Measurements from ENCODE around the gene KCNQ1OT1. TPM values are rescaled to one million over a fixed set of nuclear protein-coding genes. Genes with fewer than 3 reads are reported as not detected.

Gene KCNQ1OT1
- total and polyA plus RNA-seq, 9 of the 15 experiments (the other 6 are each of a cell fraction or from before 2014, with no cell fraction given) = 0.04 to 2.3 (median 0.74) TPM

- H3K4me1 ChIP-seq (replicated peaks in 1 of 2; ENCODE audit: control insufficient read depth in 2 of 2, insufficient read depth in 2 of 2, low read length in 2 of 2) = peaks cover 0 to 61% of the 10 kb centered on the region in 2 experiments; a peak in 3 of 5 replicates
- H3K9ac ChIP-seq (ENCODE audit: insufficient read depth in 1 of 2, low read depth in 2 of 2, low read length in 2 of 2) = no peak overlapping the region
- no peaks in the 10 kb centered on the region for H3K9me1 ChIP-seq (ENCODE audit: control insufficient read depth, insufficient read depth, low read length)
- H3K9me3 ChIP-seq (replicated peaks; ENCODE audit: control insufficient read depth, insufficient read depth, low read depth, low read length) = no peaks in the 10 kb centered on the region
- no peak overlapping the region for H3K4me3 ChIP-seq
- DNase-seq (ENCODE audit: extremely low read depth in 1 of 4, low spot score in 3 of 4) (no peak), ATAC-seq (peak; percentile 27; the same call in 1 of the 3 replicates), FAIRE-seq (no peak)
- no peaks in the 10 kb centered on the region for H3K36me3 ChIP-seq (ENCODE audit: control insufficient read depth, insufficient read depth, low read length)
- intact Hi-C loops (cut with micrococcal nuclease) (no loop called here), in situ Hi-C loops (cut with MboI) (no loop called here)
- ChIA-PET CTCF (ENCODE audit: low intra/inter-chr PET ratio) (no interaction called here), POLR2A (interaction anchor here (0.6 kb wide), 1 partner anchor 16 kb away, joined by 4 read pairs; no protein-coding TSS in a partner anchor)
- H3K27ac ChIP-seq (ENCODE audit: extremely low read depth, low read depth, low read length) = no peak overlapping the region
- no peaks in the 10 kb centered on the region for H3K79me2 ChIP-seq (ENCODE audit: control insufficient read depth, insufficient read depth, low read length)
- 0 out of 2 replicates have a peak, but pooled peaks cover 4% of the 10 kb centered on the region for H4K20me1 ChIP-seq (replicated peaks; ENCODE audit: control insufficient read depth, insufficient read depth, low read length)
- peaks cover 0 to 26% of the 10 kb centered on the region in 2 experiments; a peak in 3 of 5 replicates for H3K27me3 ChIP-seq (ENCODE audit: control insufficient read depth in 2 of 2, insufficient read depth in 2 of 2, low read length in 2 of 2)
- no peak overlapping the region for H3K4me2 ChIP-seq (ENCODE audit: insufficient read depth, low read length)
- H2AFZ ChIP-seq (ENCODE audit: low read depth, low read length) = no peak overlapping the region
- 34% methylated on average over 21 of the region's 33 CpGs for whole genome bisulfite sequencing (ENCODE audit: insufficient coverage, low coverage, missing lambda C conversion rate)
- no peak for TF ChIP-seq SLC30A9 (CRISPR knock-in tag; IDR thresholded peaks at IDR 0.05)
- TF ChIP-seq PRDM10 (IDR thresholded peaks at IDR 0.05; ENCODE audit: partially characterized antibody) = peak; percentile 22
- no TSS peak for BruUV-seq (replicated peaks)
These were observed 127.1 kb downstream of the KCNQ1OT1 start for GRCh38 chr11:2572491-2573239.
